HFF-Myc (cell line): ENCODE data around the gene TRDN.

Experiments used
- DNase-seq: peaks from one replicate; pipeline ENCODE4 v3.0.0-alpha.2; 2011; ENCODE audit warnings: low read depth; ENCODE audit errors: extremely low read depth
- H3K4me3 ChIP-seq: replicated peaks from 2 replicates; pipeline ENCODE4 v1.5.1; 2011; ENCODE audit warnings: low read depth, mild to moderate bottlenecking, control low read depth, low read length
- TF ChIP-seq, protein P1 (sequence below): IDR thresholded peaks from 2 replicates; pipeline ENCODE4 v1.5.1; 2012; ENCODE audit warnings: mild to moderate bottlenecking, low read depth, low read length, control low read depth; ENCODE audit errors: missing control alignments

TRDN gene

GRCh38 chr6:123648020-123648580 lies 11.3 kb upstream of the TRDN start:
- no peak overlapping the region for H3K4me3 ChIP-seq
- DNase-seq: no peak
- TF ChIP-seq, protein P1, sequence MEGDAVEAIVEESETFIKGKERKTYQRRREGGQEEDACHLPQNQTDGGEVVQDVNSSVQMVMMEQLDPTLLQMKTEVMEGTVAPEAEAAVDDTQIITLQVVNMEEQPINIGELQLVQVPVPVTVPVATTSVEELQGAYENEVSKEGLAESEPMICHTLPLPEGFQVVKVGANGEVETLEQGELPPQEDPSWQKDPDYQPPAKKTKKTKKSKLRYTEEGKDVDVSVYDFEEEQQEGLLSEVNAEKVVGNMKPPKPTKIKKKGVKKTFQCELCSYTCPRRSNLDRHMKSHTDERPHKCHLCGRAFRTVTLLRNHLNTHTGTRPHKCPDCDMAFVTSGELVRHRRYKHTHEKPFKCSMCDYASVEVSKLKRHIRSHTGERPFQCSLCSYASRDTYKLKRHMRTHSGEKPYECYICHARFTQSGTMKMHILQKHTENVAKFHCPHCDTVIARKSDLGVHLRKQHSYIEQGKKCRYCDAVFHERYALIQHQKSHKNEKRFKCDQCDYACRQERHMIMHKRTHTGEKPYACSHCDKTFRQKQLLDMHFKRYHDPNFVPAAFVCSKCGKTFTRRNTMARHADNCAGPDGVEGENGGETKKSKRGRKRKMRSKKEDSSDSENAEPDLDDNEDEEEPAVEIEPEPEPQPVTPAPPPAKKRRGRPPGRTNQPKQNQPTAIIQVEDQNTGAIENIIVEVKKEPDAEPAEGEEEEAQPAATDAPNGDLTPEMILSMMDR: no peak

DNA sequence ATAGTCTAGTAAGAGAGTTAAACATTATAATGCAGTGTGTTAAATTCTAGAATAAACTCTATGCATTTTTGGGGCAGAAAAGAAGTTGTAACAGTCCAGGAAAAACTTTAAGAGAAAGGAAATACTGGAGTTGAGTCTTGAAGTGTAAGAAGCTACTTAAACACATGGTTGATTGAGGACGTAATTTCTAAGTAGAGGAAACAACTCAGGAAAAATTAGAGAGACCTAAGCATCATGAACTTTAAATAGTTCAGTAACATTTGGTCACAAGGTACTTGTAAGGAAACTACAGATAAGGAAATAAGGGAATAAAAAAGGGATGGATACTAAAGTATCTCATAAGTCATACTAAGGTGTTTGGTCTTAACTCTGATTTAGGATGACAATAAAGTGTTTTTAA lies 4.7 kb upstream of the TRDN start:
- DNase-seq: no peak
- H3K4me3 ChIP-seq: no peak overlapping the region
- TF ChIP-seq, protein P1: no peak

DNA sequence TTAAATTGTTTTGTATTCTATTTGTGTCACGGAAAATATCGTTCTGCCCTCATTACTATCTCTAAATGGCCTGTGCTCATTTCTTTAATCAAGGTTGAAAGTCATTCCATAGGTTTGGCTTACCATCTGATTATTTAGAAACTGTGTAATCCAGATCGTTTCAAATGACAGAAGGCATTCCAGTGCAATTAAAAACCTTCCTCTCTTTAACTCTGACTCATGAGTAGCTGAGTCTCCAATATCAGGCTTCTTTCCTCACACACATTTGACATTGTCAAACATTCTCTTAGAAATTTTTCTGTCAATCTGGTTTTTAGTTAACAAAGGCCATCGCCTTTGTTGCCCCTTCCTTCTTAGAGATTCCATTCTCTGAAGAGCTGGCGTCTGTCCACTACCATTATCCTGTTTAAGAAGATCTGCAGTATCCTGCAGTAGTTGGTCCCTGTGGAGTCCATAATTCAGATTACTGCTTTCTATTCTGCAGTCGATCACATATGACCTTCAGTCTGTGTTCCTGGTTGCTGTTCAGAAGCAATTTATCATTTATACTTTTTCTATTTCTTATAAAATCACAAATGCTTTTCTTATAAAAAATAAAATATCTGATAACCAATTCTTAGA lies 3.9 kb upstream of the TRDN start:
- H3K4me3 ChIP-seq: no peak overlapping the region
- DNase-seq: no peak
- TF ChIP-seq, protein P1: no peak

DNA sequence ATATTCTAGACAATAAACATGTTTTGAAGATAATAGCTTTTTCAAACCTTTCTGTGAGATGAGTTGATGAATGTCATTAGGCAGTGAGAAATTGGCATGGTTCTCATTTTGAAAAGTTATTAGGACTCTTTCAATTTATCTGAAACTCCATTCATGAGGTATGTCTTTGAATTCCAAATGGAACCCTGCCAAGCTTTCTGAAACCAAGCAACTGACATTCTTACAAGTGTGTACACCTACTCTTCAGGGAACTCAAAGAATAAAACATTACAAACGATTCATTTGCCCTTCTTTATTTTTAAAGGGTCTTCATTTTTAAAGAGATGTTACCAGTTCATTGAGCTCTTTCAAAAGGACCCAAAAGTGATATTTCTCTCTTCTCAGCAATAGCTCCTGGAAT lies 2.1 kb upstream of the TRDN start:
- DNase-seq: no peak
- TF ChIP-seq, protein P1: no peak
- H3K4me3 ChIP-seq: no peak overlapping the region

GRCh38 chr6:123636282-123636681 lies 468 bp downstream of the TRDN start:
- TF ChIP-seq, protein P1: no peak
- DNase-seq: no peak
- no peak overlapping the region for H3K4me3 ChIP-seq

GRCh38 chr6:123635567-123635966 lies 1.2 kb downstream of the TRDN start:
- no peak overlapping the region for H3K4me3 ChIP-seq
- TF ChIP-seq, protein P1: no peak
- DNase-seq: no peak

DNA sequence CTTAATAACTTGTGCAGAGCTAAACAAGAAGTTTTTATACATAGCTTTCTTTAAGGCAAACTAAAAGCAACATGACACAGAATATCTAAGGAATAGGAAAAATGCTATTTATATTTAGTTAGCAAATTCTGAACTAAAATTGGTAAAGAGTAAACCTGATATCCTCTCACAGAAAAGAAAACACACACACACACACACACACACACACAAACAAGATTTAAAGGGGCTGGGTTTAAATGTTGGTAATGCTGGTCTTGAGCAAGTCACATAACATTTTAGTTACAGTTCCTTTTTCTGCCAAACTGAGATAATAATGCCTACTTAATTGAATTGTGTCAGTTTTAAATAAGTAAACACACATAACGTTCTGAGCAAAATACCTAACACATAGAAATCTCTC lies 1.6 kb downstream of the TRDN start:
- TF ChIP-seq, protein P1: no peak
- DNase-seq: no peak
- no peak overlapping the region for H3K4me3 ChIP-seq
